ENCODE measurements around the gene EID1.

GRCh38 chr15:48871542-48871941 lies 6.4 kb upstream of the EID1 start:
- TF ChIP-seq CTCF (IDR thresholded peaks at IDR 0.05) (no peak), POLR2AphosphoS5 (IDR thresholded peaks at IDR 0.05) (no peak), POLR2A (IDR thresholded peaks at IDR 0.05) (no peak)

Data from gastroesophageal sphincter (tissue), 3 donors.